Suprapubic skin (tissue), 4 donors: ENCODE results near the gene IL6ST. TPM values are rescaled to one million over a fixed set of nuclear protein-coding genes. Genes with fewer than 3 reads are reported as not detected.
A peak's percentile ranks its signal among the peaks of the same experiment; 100 is the strongest.
"Not testable (repeated sequence)": the region's sequence is repeated elsewhere in the genome, so short reads cannot be mapped to it uniquely, and the experiment has no call there.

ENCODE experiments used
- DNase-seq, 2 donors: peaks; one replicate each; pipeline ENCODE4 v3.0.0-alpha.2; 2019; ENCODE audit warnings: low spot score in 2 of 2
- H3K27ac ChIP-seq: fragments of 200-600 bp; sonication (generic); one replicate; pipeline ENCODE4 v1.5.1; 2019
- H3K27me3 ChIP-seq: fragments of 200-600 bp; sonication (generic); one replicate; pipeline ENCODE4 v1.5.1; 2019
- H3K36me3 ChIP-seq: fragments of 200-600 bp; sonication (generic); one replicate; pipeline ENCODE4 v1.5.1; 2019
- H3K4me1 ChIP-seq: fragments of 200-600 bp; sonication (generic); one replicate; pipeline ENCODE4 v1.5.1; 2019
- H3K4me3 ChIP-seq: fragments of 200-600 bp; sonication (generic); one replicate; pipeline ENCODE4 v1.5.1; 2019; ENCODE audit warnings: mild to moderate bottlenecking
- H3K9me3 ChIP-seq: fragments of 200-600 bp; sonication (generic); one replicate; pipeline ENCODE4 v1.5.1; 2019
- CTCF ChIP-seq, 2 donors: fragments of 200-600 bp in 1 of 2; fragments of 450-650 bp in 1 of 2; sonication (generic) in 1 of 2; IDR thresholded peaks; one replicate each; pipeline ENCODE4 v1.5.1; 2016 to 2019; ENCODE audit warnings: antibody characterized with exemption in 2 of 2, mild to moderate bottlenecking in 1 of 2, moderate library complexity in 1 of 2
- EP300 ChIP-seq: sonication (generic); formaldehyde crosslinking; IDR thresholded peaks from one replicate; pipeline ENCODE4 v1.6.1; 2017; ENCODE audit warnings: antibody characterized with exemption
- POLR2A ChIP-seq, 2 donors: fragments of 450-650 bp; IDR thresholded peaks; one replicate each; pipeline ENCODE4 v1.6.1; 2017; ENCODE audit warnings: antibody characterized with exemption in 2 of 2, mild to moderate bottlenecking in 2 of 2, moderate library complexity in 2 of 2
- POLR2AphosphoS5 ChIP-seq, 3 donors: sonication (generic); formaldehyde crosslinking; IDR thresholded peaks; one replicate each; pipeline ENCODE4 v1.6.1; 2017; ENCODE audit warnings: antibody characterized with exemption in 3 of 3
- whole genome bisulfite sequencing: methylation state at CpG from one replicate; pipeline ENCODE4 v1.1.5; 2018; 5-methylcytosine and 5-hydroxymethylcytosine counted together
- total RNA-seq, 4 donors: library from RNA; depleted of rRNA; stranded (reverse); fragments of >200 nt; gene quantifications; one replicate each; pipeline ENCODE4 v1.1.0, GENCODE V29; 2016

IL6ST gene
- total RNA-seq, 4 donors from 2014 or later, result 47.0 to 110 (median 87.5) TPM

- Histone ChIP-seq H3K4me1 (no peaks in the 10 kb centered on the region), H3K36me3 (peaks cover 76% of the 10 kb centered on the region), H3K4me3 (no peak overlapping the region), H3K27me3 (no peaks in the 10 kb centered on the region), H3K27ac (no peak overlapping the region), H3K9me3 (no peaks in the 10 kb centered on the region)
- 95% methylated on average over 7 of the region's 7 CpGs for WGBS
- TF ChIP-seq POLR2AphosphoS5 (IDR thresholded peaks at IDR 0.05) (no peak), CTCF (IDR thresholded peaks at IDR 0.05) (no peak), EP300 (no peak), POLR2A (IDR thresholded peaks at IDR 0.05) (no peak)
- DNase-seq, result no peak
Observed at GRCh38 chr5:55960779-55961178, 34.0 kb downstream of the IL6ST start.

- Histone ChIP-seq H3K4me3 (no peak overlapping the region), H3K4me1 (no peaks in the 10 kb centered on the region), H3K36me3 (peaks cover 83% of the 10 kb centered on the region), H3K27me3 (no peaks in the 10 kb centered on the region), H3K27ac (no peak overlapping the region), H3K9me3 (no peaks in the 10 kb centered on the region)
- no peak for DNase-seq
- TF ChIP-seq POLR2AphosphoS5 (IDR thresholded peaks at IDR 0.05) (no peak), CTCF (IDR thresholded peaks at IDR 0.05) (no peak), POLR2A (IDR thresholded peaks at IDR 0.05) (no peak), EP300 (no peak)
- 79% methylated on average over 1 of the region's 1 CpG for WGBS
Observed at GRCh38 chr5:55959208-55959607, 35.6 kb downstream of the IL6ST start.

GRCh38 chr5:55941154-55941553 lies 53.6 kb downstream of the IL6ST start:
- H3K4me3 ChIP-seq, DNase-seq, H3K4me1 ChIP-seq, H3K27ac ChIP-seq, H3K27me3 ChIP-seq, H3K9me3 ChIP-seq: not testable (repeated sequence)
- peaks cover 53% of the 10 kb centered on the region for H3K36me3 ChIP-seq
- 92% methylated on average over 4 of the region's 4 CpGs for WGBS

- H3K9me3 ChIP-seq, H3K4me1 ChIP-seq, H3K27ac ChIP-seq, DNase-seq, H3K27me3 ChIP-seq, H3K4me3 ChIP-seq: not testable (repeated sequence)
- peaks cover 35% of the 10 kb centered on the region for H3K36me3 ChIP-seq
Observed at GRCh38 chr5:55937598-55937997, 57.2 kb downstream of the IL6ST start.

- no peak overlapping the region for H3K27ac ChIP-seq
- no peaks in the 10 kb centered on the region for H3K27me3 ChIP-seq
- 34% methylated on average over 3 of the region's 3 CpGs for WGBS
- H3K4me1 ChIP-seq, result no peaks in the 10 kb centered on the region
- DNase-seq, result peak in 1 of 2 donors; percentile 85
- TF ChIP-seq EP300 (no peak), POLR2AphosphoS5 (IDR thresholded peaks at IDR 0.05) (no peak), CTCF (IDR thresholded peaks at IDR 0.05) (peak; percentile 66 to 81)
- H3K36me3 ChIP-seq, result peaks cover 22% of the 10 kb centered on the region
- H3K4me3 ChIP-seq, result no peak overlapping the region
- no peaks in the 10 kb centered on the region for H3K9me3 ChIP-seq
Observed at GRCh38 chr5:55936100-55936693, 58.6 kb downstream of the IL6ST start.

- H3K36me3 ChIP-seq, result peaks cover 14% of the 10 kb centered on the region
- WGBS, result 89% methylated on average over 6 of the region's 6 CpGs
- no peaks in the 10 kb centered on the region for H3K9me3 ChIP-seq
- H3K27me3 ChIP-seq, result no peaks in the 10 kb centered on the region
- no peaks in the 10 kb centered on the region for H3K4me1 ChIP-seq
- no peak for TF ChIP-seq EP300
- TF ChIP-seq POLR2A (IDR thresholded peaks at IDR 0.05), result no peak
- no peak for TF ChIP-seq CTCF (IDR thresholded peaks at IDR 0.05)
- no peak for TF ChIP-seq POLR2AphosphoS5 (IDR thresholded peaks at IDR 0.05)
- DNase-seq, result no peak
- H3K27ac ChIP-seq, result no peak overlapping the region
- no peak overlapping the region for H3K4me3 ChIP-seq
Observed at GRCh38 chr5:55935371-55935770, 59.4 kb downstream of the IL6ST start.
